Breast epithelium (tissue), 4 donors: ENCODE results near the gene RHOC. TPM values are rescaled to one million over a fixed set of nuclear protein-coding genes. Genes with fewer than 3 reads are reported as not detected.

Source experiments
- DNase-seq, 2 donors: peaks; one replicate each; pipeline ENCODE4 v3.0.0-alpha.2; 2019; ENCODE audit warnings: low spot score in 2 of 2
- H3K27ac ChIP-seq, 2 donors: fragments of 200-600 bp; sonication (generic) in 1 of 2; one replicate each; pipeline ENCODE4 v1.5.1; 2016 to 2019; ENCODE audit warnings: mild to moderate bottlenecking in 1 of 2
- H3K27me3 ChIP-seq, 2 donors: fragments of 200-600 bp; sonication (generic) in 1 of 2; one replicate each; pipeline versions ENCODE4 v1.5.1 to v1.6.0; 2017 to 2019; ENCODE audit warnings: control low read depth in 1 of 2, mild to moderate bottlenecking in 1 of 2
- H3K36me3 ChIP-seq: fragments of 200-600 bp; one replicate; pipeline ENCODE4 v1.5.1; 2019
- H3K4me1 ChIP-seq, 2 donors: fragments of 200-600 bp; sonication (generic); one replicate each; pipeline ENCODE4 v1.5.1; 2016 to 2019; ENCODE audit warnings: control low read depth in 1 of 2
- H3K4me3 ChIP-seq, 3 donors: fragments of 200-600 bp; sonication (generic); 1 replicate in 2 of 3; 2 replicates in 1 of 3; pipeline ENCODE4 v1.5.1; 2016 to 2019; ENCODE audit warnings: mild to moderate bottlenecking in 3 of 3, moderate library complexity in 2 of 3
- H3K9me3 ChIP-seq, 2 donors: fragments of 200-600 bp; sonication (generic) in 1 of 2; one replicate each; pipeline ENCODE4 v1.5.1; 2016 to 2019; ENCODE audit warnings: control low read depth in 1 of 2
- CTCF ChIP-seq, 3 donors: fragments of 450-650 bp; IDR thresholded peaks; one replicate each; pipeline ENCODE4 v1.5.1; 2016 to 2017; ENCODE audit warnings: antibody characterized with exemption in 3 of 3, mild to moderate bottlenecking in 3 of 3, moderate library complexity in 3 of 3
- POLR2A ChIP-seq: fragments of 450-650 bp; IDR thresholded peaks from one replicate; pipeline ENCODE4 v1.6.1; 2016; ENCODE audit warnings: antibody characterized with exemption, mild to moderate bottlenecking, moderate library complexity
- POLR2AphosphoS5 ChIP-seq, 3 donors: sonication (generic); formaldehyde crosslinking; IDR thresholded peaks; one replicate each; pipeline ENCODE4 v1.6.1; 2017; ENCODE audit warnings: antibody characterized with exemption in 3 of 3
- intact Hi-C: fragments of 100-400 bp; cut with DNase I; formaldehyde crosslinking; loops from one replicate; pipeline ENCODE4 v1.15.1; 2023; ENCODE audit warnings: low total_unique reads
- total RNA-seq, 3 donors: library from RNA; depleted of rRNA; stranded (reverse); fragments of >200 nt; gene quantifications; one replicate each; pipeline ENCODE4 v1.1.0, GENCODE V29; 2016

Gene RHOC
- total RNA-seq, 3 donors from 2014 or later, result 150 to 302 (median 235) TPM

GRCh38 chr1:112712701-112713128, 5.8 kb upstream of the RHOC start:
- Histone ChIP-seq H3K4me3 (no peak overlapping the region), H3K27me3 (no peaks in the 10 kb centered on the region), H3K27ac (no peak overlapping the region), H3K9me3 (no peaks in the 10 kb centered on the region), H3K36me3 (no peaks in the 10 kb centered on the region), H3K4me1 (no peaks in the 10 kb centered on the region)
- intact Hi-C loops, result no loop called here
- no peak for TF ChIP-seq CTCF (IDR thresholded peaks at IDR 0.05)
- no peak for TF ChIP-seq POLR2AphosphoS5 (IDR thresholded peaks at IDR 0.05)
- no peak for TF ChIP-seq POLR2A
- DNase-seq, result no peak

GRCh38 chr1:112712191-112712590, 5.3 kb upstream of the RHOC start:
- DNase-seq, result no peak
- intact Hi-C loops, result no loop called here
- no peak for TF ChIP-seq CTCF (IDR thresholded peaks at IDR 0.05)
- no peak for TF ChIP-seq POLR2AphosphoS5 (IDR thresholded peaks at IDR 0.05)
- no peak for TF ChIP-seq POLR2A
- no peaks in the 10 kb centered on the region for H3K4me1 ChIP-seq
- no peaks in the 10 kb centered on the region for H3K9me3 ChIP-seq
- no peaks in the 10 kb centered on the region for H3K27me3 ChIP-seq
- no peaks in the 10 kb centered on the region for H3K36me3 ChIP-seq
- no peak overlapping the region for H3K4me3 ChIP-seq
- H3K27ac ChIP-seq, result no peak overlapping the region

- TF ChIP-seq CTCF (IDR thresholded peaks at IDR 0.05), result no peak
- no peak for TF ChIP-seq POLR2AphosphoS5 (IDR thresholded peaks at IDR 0.05)
- TF ChIP-seq POLR2A, result no peak
- Histone ChIP-seq H3K36me3 (no peaks in the 10 kb centered on the region), H3K4me3 (no peak overlapping the region), H3K27me3 (no peaks in the 10 kb centered on the region), H3K4me1 (no peaks in the 10 kb centered on the region), H3K9me3 (no peaks in the 10 kb centered on the region), H3K27ac (no peak overlapping the region)
- DNase-seq, result no peak
- intact Hi-C loops, result no loop called here
These were observed 4.7 kb upstream of the RHOC start for GRCh38 chr1:112711670-112712069.

- no peaks in the 10 kb centered on the region for H3K36me3 ChIP-seq
- H3K4me1 ChIP-seq, result no peaks in the 10 kb centered on the region
- H3K27me3 ChIP-seq, result no peaks in the 10 kb centered on the region
- intact Hi-C loops, result no loop called here
- DNase-seq, result no peak
- TF ChIP-seq CTCF (IDR thresholded peaks at IDR 0.05), result no peak
- no peak for TF ChIP-seq POLR2A
- TF ChIP-seq POLR2AphosphoS5 (IDR thresholded peaks at IDR 0.05), result no peak
- no peaks in the 10 kb centered on the region for H3K9me3 ChIP-seq
- no peak overlapping the region for H3K27ac ChIP-seq
- H3K4me3 ChIP-seq, result no peak overlapping the region
These were observed 4.1 kb upstream of the RHOC start for GRCh38 chr1:112711041-112711440.

GRCh38 chr1:112710586-112710985, 3.7 kb upstream of the RHOC start:
- Histone ChIP-seq H3K4me3 (no peak overlapping the region), H3K27me3 (no peaks in the 10 kb centered on the region), H3K4me1 (peaks cover 0 to 3% of the 10 kb centered on the region in 2 donors), H3K27ac (no peak overlapping the region), H3K9me3 (no peaks in the 10 kb centered on the region), H3K36me3 (no peaks in the 10 kb centered on the region)
- no peak for TF ChIP-seq POLR2A
- no peak for TF ChIP-seq CTCF (IDR thresholded peaks at IDR 0.05)
- TF ChIP-seq POLR2AphosphoS5 (IDR thresholded peaks at IDR 0.05), result no peak
- DNase-seq, result no peak
- intact Hi-C loops, result no loop called here
